ENCODE data around the gene RBMS1. TPM values are rescaled to one million over a fixed set of nuclear protein-coding genes. Genes with fewer than 3 reads are reported as not detected.
A peak's percentile ranks its signal among the peaks of the same experiment; 100 is the strongest.

Gene RBMS1
- total RNA-seq, 1 donor from 2014 or later = 93.3 TPM

- Histone ChIP-seq H3K9me3 (no peaks in the 10 kb centered on the region), H3K4me1 (peaks cover 22% of the 10 kb centered on the region), H3K27me3 (no peaks in the 10 kb centered on the region), H3K36me3 (peaks cover 0 to 12% of the 10 kb centered on the region in 2 donors), H3K4me3 (no peak overlapping the region), H3K27ac (no peak overlapping the region)
- DNase-seq (ENCODE audit: extremely low spot score in 2 of 2) = no peak
- no peak for TF ChIP-seq POLR2AphosphoS5 (IDR thresholded peaks at IDR 0.05; ENCODE audit: insufficient read depth in 1 of 2, low read depth in 1 of 2)
- no peak for TF ChIP-seq CTCF (IDR thresholded peaks at IDR 0.05)
- TF ChIP-seq POLR2A (IDR thresholded peaks at IDR 0.05) = no peak
- intact Hi-C loops (cut with DNase I) = no loop called here
These were observed 183.3 kb downstream of the RBMS1 start for GRCh38 chr2:160310118-160310828.

- Histone ChIP-seq H3K36me3 (peaks cover 0 to 12% of the 10 kb centered on the region in 2 donors), H3K27ac (no peak overlapping the region), H3K27me3 (no peaks in the 10 kb centered on the region), H3K9me3 (no peaks in the 10 kb centered on the region), H3K4me1 (peaks cover 15% of the 10 kb centered on the region), H3K4me3 (no peak overlapping the region)
- no peak for TF ChIP-seq CTCF (IDR thresholded peaks at IDR 0.05)
- no peak for TF ChIP-seq POLR2A (IDR thresholded peaks at IDR 0.05)
- TF ChIP-seq POLR2AphosphoS5 (IDR thresholded peaks at IDR 0.05; ENCODE audit: insufficient read depth in 1 of 2, low read depth in 1 of 2) = no peak
- DNase-seq (ENCODE audit: extremely low spot score in 2 of 2) = no peak
- intact Hi-C loops (cut with DNase I) = no loop called here
These were observed 184.0 kb downstream of the RBMS1 start for GRCh38 chr2:160309585-160309984.

GRCh38 chr2:160308915-160309314 lies 184.7 kb downstream of the RBMS1 start:
- Histone ChIP-seq H3K4me3 (no peak overlapping the region), H3K36me3 (peaks cover 0 to 12% of the 10 kb centered on the region in 2 donors), H3K27me3 (no peaks in the 10 kb centered on the region), H3K27ac (no peak overlapping the region), H3K9me3 (no peaks in the 10 kb centered on the region), H3K4me1 (peaks cover 12% of the 10 kb centered on the region)
- intact Hi-C loops (cut with DNase I) = no loop called here
- DNase-seq (ENCODE audit: extremely low spot score in 2 of 2) = no peak
- no peak for TF ChIP-seq POLR2AphosphoS5 (IDR thresholded peaks at IDR 0.05; ENCODE audit: insufficient read depth in 1 of 2, low read depth in 1 of 2)
- no peak for TF ChIP-seq CTCF (IDR thresholded peaks at IDR 0.05)
- TF ChIP-seq POLR2A (IDR thresholded peaks at IDR 0.05) = no peak

DNA sequence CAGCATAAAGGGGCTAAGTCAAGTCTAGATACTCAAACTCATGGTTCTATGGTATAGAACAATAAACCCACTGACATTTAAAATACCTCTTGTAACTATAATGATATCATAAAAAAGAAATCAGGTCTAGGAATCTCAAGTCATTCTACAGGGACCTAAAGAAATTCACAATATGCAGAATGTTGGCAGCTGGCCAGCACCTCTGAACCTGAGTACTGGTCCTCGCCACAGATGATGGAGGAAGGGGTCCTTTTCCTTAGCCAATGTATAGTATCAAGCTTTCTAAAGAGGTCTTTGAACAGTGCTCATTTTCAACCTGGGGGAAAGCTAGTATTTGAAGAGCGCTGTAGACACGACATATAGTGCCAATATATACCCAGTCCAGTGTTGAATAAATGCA lies 185.1 kb downstream of the RBMS1 start:
- Histone ChIP-seq H3K27me3 (no peaks in the 10 kb centered on the region), H3K27ac (no peak overlapping the region), H3K4me1 (peaks cover 12% of the 10 kb centered on the region), H3K4me3 (no peak overlapping the region), H3K36me3 (peaks cover 0 to 12% of the 10 kb centered on the region in 2 donors), H3K9me3 (no peaks in the 10 kb centered on the region)
- TF ChIP-seq POLR2AphosphoS5 (IDR thresholded peaks at IDR 0.05; ENCODE audit: insufficient read depth in 1 of 2, low read depth in 1 of 2) (no peak), CTCF (IDR thresholded peaks at IDR 0.05) (no peak), POLR2A (IDR thresholded peaks at IDR 0.05) (no peak)
- no peak for DNase-seq (ENCODE audit: extremely low spot score in 2 of 2)
- intact Hi-C loops (cut with DNase I) = no loop called here

DNA sequence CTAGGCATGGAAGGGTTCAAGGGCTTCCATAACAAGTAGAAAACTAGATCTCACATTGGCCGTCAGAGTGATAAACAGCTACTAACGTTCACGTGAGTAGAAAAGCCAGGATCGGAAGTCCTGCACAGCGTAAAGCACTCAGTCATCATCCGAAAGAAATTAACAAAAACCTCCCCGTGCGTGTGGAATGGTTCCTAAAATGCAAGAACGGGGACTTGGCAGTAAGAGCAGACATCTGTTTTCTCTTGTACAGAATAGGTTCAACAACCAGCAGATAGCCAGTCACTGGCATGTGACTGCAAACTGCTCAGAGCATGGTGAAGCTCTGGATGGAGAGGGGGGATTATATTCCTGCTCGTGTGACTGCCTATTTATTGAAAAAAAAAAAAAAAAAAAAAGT lies 186.6 kb downstream of the RBMS1 start:
- Histone ChIP-seq H3K4me1 (peaks cover 12% of the 10 kb centered on the region), H3K36me3 (peaks cover 0 to 9% of the 10 kb centered on the region in 2 donors), H3K9me3 (no peaks in the 10 kb centered on the region), H3K27ac (peak overlapping the region; percentile 10), H3K27me3 (no peaks in the 10 kb centered on the region), H3K4me3 (peak overlapping the region in 1 of 2 donors; percentile 2)
- TF ChIP-seq POLR2AphosphoS5 (IDR thresholded peaks at IDR 0.05; ENCODE audit: insufficient read depth in 1 of 2, low read depth in 1 of 2) (peak in 1 of 2 donors; percentile 11), CTCF (IDR thresholded peaks at IDR 0.05) (no peak), POLR2A (IDR thresholded peaks at IDR 0.05) (no peak)
- no peak for DNase-seq (ENCODE audit: extremely low spot score in 2 of 2)
- intact Hi-C loops (cut with DNase I) = no loop called here

Measured in vagina (tissue), 2 donors.